PC-3 (cell line): ENCODE data around the gene GGACT. TPM values are rescaled to one million over a fixed set of nuclear protein-coding genes. Genes with fewer than 3 reads are reported as not detected.

Experiments used
- ATAC-seq: fragments of 200-7000 bp; cut with Tn5 transposase; 2 replicates; pipeline ENCODE4 v1.9.1; 2020; ENCODE audit warnings: mild to moderate bottlenecking, moderate library complexity
- BruUV-seq: library from RNA; stranded (reverse); fragments of 400-500 nt; replicated peaks from 2 replicates; lab custom pipeline; 2021; lab: Mats Ljungman, UMichigan
- CTCF ChIA-PET: fragments of 300-600 bp; sonication (Branson Sonifier 250); formaldehyde crosslinking; loops from one replicate; lab custom pipeline; 2022; ENCODE audit warnings: antibody characterized with exemption; lab: Charles Lee
- POLR2A ChIA-PET: fragments of 300-600 bp; sonication (Branson Sonifier 250); formaldehyde crosslinking; loops from one replicate; lab custom pipeline; 2022; ENCODE audit warnings: antibody characterized with exemption; ENCODE audit not compliant: unreplicated experiment; lab: Charles Lee
- DNase-seq: peaks from one replicate; pipeline ENCODE4 v3.0.0-alpha.2; 2015
- H2AFZ ChIP-seq: fragments of 300-600 bp; sonication (generic); 2 replicates; pipeline ENCODE4 v1.6.0; 2016; ENCODE audit warnings: antibody characterized with exemption, low read length
- H3F3A ChIP-seq: fragments of 300-600 bp; sonication (generic); one replicate; pipeline ENCODE4 v1.6.0; 2017; ENCODE audit warnings: antibody characterized with exemption, low read length, control low read depth, mild to moderate bottlenecking; ENCODE audit not compliant: unreplicated experiment
- H3K27ac ChIP-seq: fragments of 300-600 bp; sonication (generic); 2 replicates; pipeline ENCODE4 v1.5.1; 2016; ENCODE audit warnings: mild to moderate bottlenecking, low read length
- H3K27me3 ChIP-seq: fragments of 300-600 bp; sonication (generic); 2 replicates; pipeline ENCODE4 v1.6.1; 2016; ENCODE audit warnings: low read length, mixed read lengths
- H3K36me3 ChIP-seq: fragments of 300-600 bp; sonication (generic); 2 replicates; pipeline ENCODE4 v1.6.1; 2016; ENCODE audit warnings: low read depth, mixed run types, low read length, mixed read lengths
- H3K4me1 ChIP-seq: fragments of 300-600 bp; sonication (generic); 2 replicates; pipeline ENCODE4 v1.5.1; 2016; ENCODE audit warnings: low read length; ENCODE audit not compliant: insufficient read depth
- H3K4me2 ChIP-seq: fragments of 300-600 bp; sonication (generic); 2 replicates; pipeline ENCODE4 v1.6.0; 2016; ENCODE audit warnings: low read length
- H3K4me3 ChIP-seq: fragments of 300-600 bp; sonication (generic); 2 replicates; pipeline ENCODE4 v1.5.1; 2016; ENCODE audit warnings: mild to moderate bottlenecking, low read length, mixed read lengths
- H3K79me2 ChIP-seq: fragments of 300-600 bp; sonication (generic); 2 replicates; pipeline ENCODE4 v1.6.1; 2017; ENCODE audit warnings: low read length, mixed read lengths
- H3K9ac ChIP-seq: fragments of 300-600 bp; sonication (generic); 2 replicates; pipeline ENCODE4 v1.6.0; 2016; ENCODE audit warnings: mild to moderate bottlenecking, low read length
- H3K9me2 ChIP-seq: fragments of 300-600 bp; sonication (generic); replicated peaks from 2 replicates; pipeline ENCODE4 v1.6.1; 2016; ENCODE audit warnings: mixed run types, low read length, mixed read lengths
- H3K9me3 ChIP-seq: fragments of 300-600 bp; sonication (generic); 2 replicates; pipeline ENCODE4 v1.6.1; 2016; ENCODE audit warnings: low read length, mixed read lengths
- H4K20me1 ChIP-seq: fragments of 300-600 bp; sonication (generic); 2 replicates; pipeline ENCODE4 v1.6.1; 2016; ENCODE audit warnings: low read length, mixed read lengths
- CTCF ChIP-seq: fragments of 300-600 bp; sonication (generic); conservative IDR thresholded peaks from 2 replicates; pipeline ENCODE4 v1.5.1; 2017; ENCODE audit warnings: antibody characterized with exemption, low read depth, mild to moderate bottlenecking, low read length
- EZH2 ChIP-seq: fragments of 300-600 bp; sonication (generic); IDR thresholded peaks from one replicate; pipeline ENCODE4 v1.6.1; 2017; ENCODE audit warnings: antibody characterized with exemption, mild to moderate bottlenecking, low read length; ENCODE audit not compliant: unreplicated experiment
- EZH2phosphoT487 ChIP-seq: fragments of 300-600 bp; sonication (generic); IDR thresholded peaks from 2 replicates; pipeline ENCODE4 v1.6.1; 2018; ENCODE audit warnings: mild to moderate bottlenecking, antibody characterized with exemption, low read length, borderline replicate concordance
- intact Hi-C: fragments of 100-400 bp; cut with micrococcal nuclease; formaldehyde crosslinking; loops from 2 replicates; pipeline ENCODE4 v1.9.0; 2023
- total RNA-seq: library from RNA; depleted of rRNA; stranded (reverse); fragments of >200 nt; gene quantifications from 2 replicates; pipeline ENCODE4 v1.2.3, GENCODE V29; 2014

GGACT gene
- total RNA-seq, 1 experiment from 2014 or later, result 0.77 TPM

- BruUV-seq, result no TSS peak
These were observed 46.4 kb downstream of the GGACT start for GRCh38 chr13:100541897-100542825.

GRCh38 chr13:100540621-100541020 lies 48.0 kb downstream of the GGACT start:
- no peaks in the 10 kb centered on the region for H4K20me1 ChIP-seq
- TF ChIP-seq EZH2phosphoT487 (no peak), CTCF (no peak), EZH2 (no peak)
- H3F3A ChIP-seq, result no peaks in the 10 kb centered on the region
- no peak overlapping the region for H3K9ac ChIP-seq
- no peaks in the 10 kb centered on the region for H3K9me3 ChIP-seq
- H3K27me3 ChIP-seq, result no peaks in the 10 kb centered on the region
- no TSS peak for BruUV-seq
- no peak overlapping the region for H3K27ac ChIP-seq
- no peaks in the 10 kb centered on the region for H3K36me3 ChIP-seq
- CTCF ChIA-PET, result no interaction called here
- H3K4me1 ChIP-seq, result no peaks in the 10 kb centered on the region
- H3K9me2 ChIP-seq, result no peaks in the 10 kb centered on the region
- no peak overlapping the region for H2AFZ ChIP-seq
- intact Hi-C loops, result no loop called here
- no peak for ATAC-seq
- H3K4me3 ChIP-seq, result no peak overlapping the region
- POLR2A ChIA-PET, result no interaction called here
- no peak for DNase-seq
- no peak overlapping the region for H3K4me2 ChIP-seq
- no peaks in the 10 kb centered on the region for H3K79me2 ChIP-seq

More at GRCh38 chr13:100541897-100542825, 46.4 kb downstream of the GGACT start:
- Histone ChIP-seq H3K27me3 (no peaks in the 10 kb centered on the region), H3K9ac (no peak overlapping the region), H3K27ac (no peak overlapping the region), H3K9me3 (no peaks in the 10 kb centered on the region), H3K4me3 (no peak overlapping the region), H3F3A (no peaks in the 10 kb centered on the region), H3K4me2 (peak overlapping the region; percentile 53; the same call in 1 of the 2 replicates), H3K36me3 (no peaks in the 10 kb centered on the region), H4K20me1 (no peaks in the 10 kb centered on the region), H2AFZ (no peak overlapping the region), H3K79me2 (no peaks in the 10 kb centered on the region), H3K9me2 (no peaks in the 10 kb centered on the region), H3K4me1 (no peaks in the 10 kb centered on the region)
- ATAC-seq (no peak; the same call in 1 of the 2 replicates), DNase-seq (no peak)
- no peak for TF ChIP-seq CTCF
- TF ChIP-seq EZH2phosphoT487, result no peak
- no peak for TF ChIP-seq EZH2
- POLR2A ChIA-PET, result no interaction called here
- CTCF ChIA-PET, result interaction anchor here (0.6 kb wide), 1 partner anchor 788 kb away, joined by 6 read pairs; no protein-coding TSS in a partner anchor
- intact Hi-C loops, result no loop called here

GRCh38 chr13:100537951-100538462 lies 50.6 kb downstream of the GGACT start:
- TF ChIP-seq CTCF, result no peak
- no peak for TF ChIP-seq EZH2
- Histone ChIP-seq H3K36me3 (no peaks in the 10 kb centered on the region), H3K27me3 (no peaks in the 10 kb centered on the region), H3K9me3 (no peaks in the 10 kb centered on the region), H3K4me2 (no peak overlapping the region), H3K4me1 (no peaks in the 10 kb centered on the region), H3K79me2 (no peaks in the 10 kb centered on the region), H3K4me3 (no peak overlapping the region), H3K9ac (no peak overlapping the region), H2AFZ (no peak overlapping the region), H4K20me1 (no peaks in the 10 kb centered on the region), H3K27ac (no peak overlapping the region), H3K9me2 (no peaks in the 10 kb centered on the region), H3F3A (no peaks in the 10 kb centered on the region)
- ChIA-PET CTCF (no interaction called here), POLR2A (no interaction called here)
- no TSS peak for BruUV-seq
- DNase-seq (no peak), ATAC-seq (no peak)
- intact Hi-C loops, result no loop called here
